Smooth muscle cell (in vitro differentiated cells): ENCODE measurements around the gene KCNAB2. TPM values are rescaled to one million over a fixed set of nuclear protein-coding genes. Genes with fewer than 3 reads are reported as not detected.

ENCODE experiments used
- DNase-seq: peaks from one replicate; lab custom pipeline; 2025; ENCODE audit not compliant: unreplicated experiment; lab: John Stamatoyannopoulos, UW
- H2AFZ ChIP-seq: fragments of 200-600 bp; sonication (generic); 2 replicates; pipeline ENCODE4 v1.6.0; 2016; ENCODE audit warnings: antibody characterized with exemption, low read depth, mild to moderate bottlenecking
- H3F3A ChIP-seq: fragments of 200-600 bp; sonication (generic); 2 replicates; pipeline ENCODE4 v1.6.0; 2017; ENCODE audit warnings: antibody characterized with exemption, low read depth
- H3K27ac ChIP-seq: fragments of 200-600 bp; sonication (generic); 2 replicates; pipeline ENCODE4 v1.5.1; 2016; ENCODE audit warnings: low read depth, mild to moderate bottlenecking
- H3K27me3 ChIP-seq: fragments of 200-600 bp; sonication (generic); 2 replicates; pipeline ENCODE4 v1.6.1; 2016; ENCODE audit warnings: low read depth, mild to moderate bottlenecking
- H3K36me3 ChIP-seq: fragments of 200-600 bp; sonication (generic); 2 replicates; pipeline ENCODE4 v1.5.1; 2016; ENCODE audit warnings: low read depth
- H3K4me1 ChIP-seq: fragments of 200-600 bp; sonication (generic); 2 replicates; pipeline ENCODE4 v1.5.1; 2016; ENCODE audit warnings: low read depth
- H3K4me2 ChIP-seq: fragments of 200-600 bp; sonication (generic); 2 replicates; pipeline ENCODE4 v1.6.0; 2016; ENCODE audit warnings: mild to moderate bottlenecking
- H3K4me3 ChIP-seq: fragments of 200-600 bp; sonication (generic); 2 replicates; pipeline ENCODE4 v1.5.1; 2016; ENCODE audit warnings: mild to moderate bottlenecking
- H3K79me2 ChIP-seq: fragments of 200-600 bp; sonication (generic); 2 replicates; pipeline ENCODE4 v1.6.0; 2016; ENCODE audit warnings: low read depth, mild to moderate bottlenecking
- H3K9ac ChIP-seq: fragments of 200-600 bp; sonication (generic); 2 replicates; pipeline ENCODE4 v1.6.0; 2016; ENCODE audit warnings: low read depth
- H3K9me3 ChIP-seq: fragments of 200-600 bp; sonication (generic); replicated peaks from 2 replicates; pipeline ENCODE4 v1.5.1; 2016; ENCODE audit warnings: low read depth
- H4K20me1 ChIP-seq: fragments of 200-600 bp; sonication (generic); 2 replicates; pipeline ENCODE4 v1.6.0; 2016; ENCODE audit warnings: low read depth
- WGBS: methylation state at CpG from one replicate; pipeline ENCODE4 v1.1.7; 2016; ENCODE audit warnings: low lambda C conversion rate; 5-methylcytosine and 5-hydroxymethylcytosine counted together
- polyA plus RNA-seq: library from polyadenylated mRNA; unstranded; fragments of >200 nt; fragmentation: Nextera tagmentation; extraction: Ambion mirVana; gene quantifications from 2 replicates; pipeline ENCODE4 v1.2.1, GENCODE V29; 2016
- total RNA-seq: library from RNA; depleted of rRNA; stranded (reverse); fragments of >200 nt; gene quantifications from 2 replicates; pipeline ENCODE4 v1.2.3, GENCODE V29; 2014
- TF ChIP-seq, protein P1 (sequence below): fragments of 200-600 bp; sonication (generic); IDR thresholded peaks from 2 replicates; pipeline ENCODE4 v1.5.1; 2017; ENCODE audit warnings: borderline replicate concordance, mild to moderate bottlenecking, antibody characterized with exemption; ENCODE audit not compliant: insufficient read depth, poor library complexity, severe bottlenecking

KCNAB2 gene
- total and polyA plus RNA-seq, 2 experiments from 2014 or later, result 3.6 to 3.9 TPM

DNA sequence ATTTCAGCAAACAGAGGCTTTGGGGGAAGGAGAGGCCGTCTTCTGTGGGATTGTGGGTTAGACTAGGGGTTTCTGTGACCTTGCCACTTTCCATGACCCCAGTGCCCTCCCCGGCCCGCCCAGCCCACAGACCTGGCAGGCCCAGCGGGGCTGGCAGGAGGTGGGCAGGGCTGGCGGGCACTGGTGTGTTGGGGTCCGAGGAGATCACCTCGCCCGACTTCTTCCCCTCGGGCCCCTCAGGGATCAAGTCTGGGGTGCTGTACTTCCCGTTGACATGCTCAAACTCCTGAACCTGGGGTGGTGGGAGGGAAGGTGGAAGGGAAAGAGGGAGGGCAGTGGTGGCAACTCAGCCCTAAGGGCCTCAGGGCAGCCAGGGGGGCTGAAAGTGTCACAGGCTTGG, 78.1 kb downstream of the KCNAB2 start:
- Histone ChIP-seq H4K20me1 (no peaks in the 10 kb centered on the region), H3K4me1 (no peaks in the 10 kb centered on the region), H3K9ac (no peak overlapping the region), H3K27ac (no peak overlapping the region), H3K4me2 (no peak overlapping the region), H3K9me3 (no peaks in the 10 kb centered on the region), H3K4me3 (no peak overlapping the region), H2AFZ (no peak overlapping the region), H3K79me2 (no peaks in the 10 kb centered on the region), H3K36me3 (no peaks in the 10 kb centered on the region), H3K27me3 (no peaks in the 10 kb centered on the region), H3F3A (no peaks in the 10 kb centered on the region)
- 88% methylated on average over 5 of the region's 10 CpGs for WGBS
- no peak for DNase-seq
- TF ChIP-seq, protein P1, sequence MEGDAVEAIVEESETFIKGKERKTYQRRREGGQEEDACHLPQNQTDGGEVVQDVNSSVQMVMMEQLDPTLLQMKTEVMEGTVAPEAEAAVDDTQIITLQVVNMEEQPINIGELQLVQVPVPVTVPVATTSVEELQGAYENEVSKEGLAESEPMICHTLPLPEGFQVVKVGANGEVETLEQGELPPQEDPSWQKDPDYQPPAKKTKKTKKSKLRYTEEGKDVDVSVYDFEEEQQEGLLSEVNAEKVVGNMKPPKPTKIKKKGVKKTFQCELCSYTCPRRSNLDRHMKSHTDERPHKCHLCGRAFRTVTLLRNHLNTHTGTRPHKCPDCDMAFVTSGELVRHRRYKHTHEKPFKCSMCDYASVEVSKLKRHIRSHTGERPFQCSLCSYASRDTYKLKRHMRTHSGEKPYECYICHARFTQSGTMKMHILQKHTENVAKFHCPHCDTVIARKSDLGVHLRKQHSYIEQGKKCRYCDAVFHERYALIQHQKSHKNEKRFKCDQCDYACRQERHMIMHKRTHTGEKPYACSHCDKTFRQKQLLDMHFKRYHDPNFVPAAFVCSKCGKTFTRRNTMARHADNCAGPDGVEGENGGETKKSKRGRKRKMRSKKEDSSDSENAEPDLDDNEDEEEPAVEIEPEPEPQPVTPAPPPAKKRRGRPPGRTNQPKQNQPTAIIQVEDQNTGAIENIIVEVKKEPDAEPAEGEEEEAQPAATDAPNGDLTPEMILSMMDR, result no peak

- Histone ChIP-seq H3K36me3 (no peaks in the 10 kb centered on the region), H3K4me3 (no peak overlapping the region), H3K79me2 (no peaks in the 10 kb centered on the region), H3K4me2 (no peak overlapping the region), H3K27me3 (no peaks in the 10 kb centered on the region), H2AFZ (no peak overlapping the region), H3K27ac (no peak overlapping the region), H3K9me3 (no peaks in the 10 kb centered on the region), H4K20me1 (no peaks in the 10 kb centered on the region), H3F3A (no peaks in the 10 kb centered on the region), H3K4me1 (no peaks in the 10 kb centered on the region), H3K9ac (no peak overlapping the region)
- TF ChIP-seq, protein P1, result no peak
- 94% methylated on average over 12 of the region's 12 CpGs for WGBS
- no peak for DNase-seq
These were observed 78.7 kb downstream of the KCNAB2 start for GRCh38 chr1:6124341-6124740.

DNA sequence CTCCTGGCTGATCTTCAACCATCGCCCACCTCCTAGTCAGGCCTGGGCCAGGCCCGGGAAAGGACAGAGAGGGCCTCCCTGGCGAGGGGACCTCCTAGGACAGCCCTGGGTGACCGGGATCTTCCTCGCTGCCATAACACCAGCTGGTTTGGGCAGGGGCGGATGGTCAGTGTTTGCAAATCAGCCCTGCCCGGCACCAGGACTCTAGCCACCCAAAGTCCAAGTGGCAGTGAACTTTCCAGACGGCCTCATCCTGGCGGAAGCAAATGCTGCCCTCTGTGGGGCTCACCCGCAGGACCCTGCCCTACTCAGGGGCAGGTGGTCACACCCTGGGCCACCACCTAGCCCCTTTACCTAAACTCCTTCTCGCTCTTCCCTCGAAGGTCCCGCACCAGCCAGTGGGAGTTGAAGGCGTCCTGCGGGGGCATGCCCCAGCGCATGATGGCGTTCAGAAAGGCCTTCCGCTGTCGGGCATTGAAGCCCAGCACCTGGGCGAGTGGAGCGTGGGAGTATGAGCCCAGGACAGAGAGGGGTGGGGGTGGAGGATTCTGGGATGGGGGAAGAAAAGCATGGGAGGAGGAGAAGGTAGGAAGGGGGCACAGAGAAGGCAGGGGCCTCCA, 79.2 kb downstream of the KCNAB2 start:
- Histone ChIP-seq H3K79me2 (no peaks in the 10 kb centered on the region), H3K4me2 (no peak overlapping the region), H3K9ac (no peak overlapping the region), H3K27ac (no peak overlapping the region), H4K20me1 (no peaks in the 10 kb centered on the region), H3F3A (no peaks in the 10 kb centered on the region), H3K27me3 (no peaks in the 10 kb centered on the region), H3K9me3 (no peaks in the 10 kb centered on the region), H2AFZ (no peak overlapping the region), H3K4me1 (no peaks in the 10 kb centered on the region), H3K4me3 (no peak overlapping the region), H3K36me3 (no peaks in the 10 kb centered on the region)
- 90% methylated on average over 21 of the region's 21 CpGs for WGBS
- TF ChIP-seq, protein P1, result no peak
- no peak for DNase-seq

DNA sequence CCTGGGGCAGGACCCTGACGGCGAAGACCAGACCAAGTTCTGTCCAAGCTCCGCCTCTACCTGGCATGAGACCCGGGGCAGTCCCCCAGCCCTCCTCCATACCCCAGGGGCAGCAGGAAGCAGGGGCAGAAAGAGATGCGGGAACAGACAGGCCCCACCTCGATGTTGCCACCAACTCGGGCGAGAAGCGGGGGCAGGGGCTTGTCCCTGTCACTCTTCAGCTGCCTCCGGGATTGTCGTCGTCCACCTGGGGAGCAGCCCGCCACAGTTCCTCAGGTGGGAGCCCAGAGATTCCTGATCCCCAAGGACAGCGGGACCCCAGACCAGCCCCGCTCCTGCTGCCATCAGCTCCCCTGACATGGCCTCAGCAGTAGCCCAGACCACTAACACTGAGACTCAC, 79.7 kb downstream of the KCNAB2 start:
- Histone ChIP-seq H3F3A (no peaks in the 10 kb centered on the region), H4K20me1 (no peaks in the 10 kb centered on the region), H2AFZ (no peak overlapping the region), H3K79me2 (no peaks in the 10 kb centered on the region), H3K9ac (no peak overlapping the region), H3K36me3 (no peaks in the 10 kb centered on the region), H3K4me2 (no peak overlapping the region), H3K4me1 (no peaks in the 10 kb centered on the region), H3K4me3 (no peak overlapping the region), H3K9me3 (no peaks in the 10 kb centered on the region), H3K27ac (no peak overlapping the region), H3K27me3 (no peaks in the 10 kb centered on the region)
- 82% methylated on average over 9 of the region's 15 CpGs for WGBS
- TF ChIP-seq, protein P1, result no peak
- no peak for DNase-seq
